GM10847 (cell line): Measurements from ENCODE around the gene GNB3.
A peak's percentile ranks its signal among the peaks of the same experiment; 100 is the strongest.

Source experiments
- POLR2A ChIP-seq: IDR thresholded peaks from 2 replicates; pipeline ENCODE4 v1.6.1; 2011; ENCODE audit not compliant: insufficient read length; ENCODE audit errors: extremely low read depth

GNB3 gene

DNA sequence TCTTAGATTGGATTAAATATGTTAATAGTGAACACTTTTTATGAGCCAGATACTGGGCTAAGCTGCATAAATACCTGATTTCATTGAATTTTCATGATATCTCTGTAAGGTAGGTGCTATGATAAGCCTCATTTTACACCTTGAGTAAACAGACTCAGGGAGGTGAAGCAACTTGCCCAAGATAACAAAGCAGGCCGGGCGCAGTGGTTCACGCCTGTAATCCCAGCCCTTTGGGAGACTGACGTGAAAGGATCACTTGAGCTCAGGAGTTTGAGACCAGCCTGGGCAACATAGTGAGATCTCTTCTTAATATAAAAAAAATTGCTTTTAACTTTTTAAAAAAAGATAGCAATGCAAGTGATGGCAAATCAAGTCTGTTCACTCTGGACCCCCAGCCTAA, 1.4 kb downstream of the GNB3 start:
- no peak for TF ChIP-seq POLR2A

DNA sequence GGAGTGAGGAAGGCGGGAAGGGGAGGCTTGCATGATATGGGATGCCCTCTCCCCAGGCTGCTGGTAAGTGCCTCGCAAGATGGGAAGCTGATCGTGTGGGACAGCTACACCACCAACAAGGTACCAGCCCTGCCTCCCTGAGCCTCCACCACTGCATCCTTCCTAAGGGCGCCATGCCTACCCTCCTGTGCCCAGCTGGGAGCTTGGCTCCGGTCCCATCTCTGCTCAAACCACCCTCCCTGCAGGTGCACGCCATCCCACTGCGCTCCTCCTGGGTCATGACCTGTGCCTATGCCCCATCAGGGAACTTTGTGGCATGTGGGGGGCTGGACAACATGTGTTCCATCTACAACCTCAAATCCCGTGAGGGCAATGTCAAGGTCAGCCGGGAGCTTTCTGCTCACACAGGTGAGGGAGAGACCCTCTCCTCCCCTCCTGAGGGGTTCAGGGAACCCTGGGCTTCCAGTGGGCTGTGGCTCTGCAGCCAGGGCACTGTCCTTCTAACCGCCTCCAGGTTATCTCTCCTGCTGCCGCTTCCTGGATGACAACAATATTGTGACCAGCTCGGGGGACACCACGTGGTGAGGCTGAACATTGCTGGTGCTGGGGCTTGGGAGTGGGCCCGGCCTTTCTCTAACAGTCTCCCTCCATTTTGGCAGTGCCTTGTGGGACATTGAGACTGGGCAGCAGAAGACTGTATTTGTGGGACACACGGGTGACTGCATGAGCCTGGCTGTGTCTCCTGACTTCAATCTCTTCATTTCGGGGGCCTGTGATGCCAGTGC, 2.6 kb downstream of the GNB3 start:
- no peak for TF ChIP-seq POLR2A

DNA sequence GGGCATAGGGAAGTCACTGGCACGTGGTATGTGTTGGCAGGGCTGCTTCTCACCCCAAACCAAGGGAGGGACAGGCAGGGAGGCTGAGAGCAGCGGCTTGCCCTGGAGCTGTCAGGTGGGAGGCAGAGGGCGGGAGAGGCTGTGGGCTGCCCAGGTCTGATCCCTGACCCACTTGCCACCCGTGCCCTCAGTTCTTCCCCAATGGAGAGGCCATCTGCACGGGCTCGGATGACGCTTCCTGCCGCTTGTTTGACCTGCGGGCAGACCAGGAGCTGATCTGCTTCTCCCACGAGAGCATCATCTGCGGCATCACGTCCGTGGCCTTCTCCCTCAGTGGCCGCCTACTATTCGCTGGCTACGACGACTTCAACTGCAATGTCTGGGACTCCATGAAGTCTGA, 4.7 kb downstream of the GNB3 start:
- TF ChIP-seq POLR2A: no peak

DNA sequence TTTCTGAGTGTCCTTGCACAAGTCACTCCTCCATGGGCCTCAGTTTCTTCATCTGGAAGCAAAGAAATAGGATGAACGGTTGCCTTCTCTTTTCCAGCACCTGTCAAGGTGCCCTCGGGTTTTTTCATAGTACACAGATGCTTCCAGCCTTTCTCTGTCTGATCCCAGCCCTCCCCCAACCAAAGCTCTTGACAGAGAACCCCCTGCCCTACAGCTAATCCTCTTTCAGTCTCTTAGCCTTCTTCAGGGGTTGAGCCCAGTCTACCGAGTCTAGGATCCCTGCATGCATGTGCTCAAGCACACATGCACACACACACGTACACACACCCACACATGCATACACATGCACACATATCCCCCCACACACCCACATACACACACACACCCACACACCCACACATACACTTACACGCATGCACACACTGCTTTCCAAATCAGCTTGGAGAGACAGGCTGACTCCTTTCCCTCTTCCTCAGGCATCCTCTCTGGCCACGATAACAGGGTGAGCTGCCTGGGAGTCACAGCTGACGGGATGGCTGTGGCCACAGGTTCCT, 5.7 kb downstream of the GNB3 start:
- TF ChIP-seq POLR2A: no peak

DNA sequence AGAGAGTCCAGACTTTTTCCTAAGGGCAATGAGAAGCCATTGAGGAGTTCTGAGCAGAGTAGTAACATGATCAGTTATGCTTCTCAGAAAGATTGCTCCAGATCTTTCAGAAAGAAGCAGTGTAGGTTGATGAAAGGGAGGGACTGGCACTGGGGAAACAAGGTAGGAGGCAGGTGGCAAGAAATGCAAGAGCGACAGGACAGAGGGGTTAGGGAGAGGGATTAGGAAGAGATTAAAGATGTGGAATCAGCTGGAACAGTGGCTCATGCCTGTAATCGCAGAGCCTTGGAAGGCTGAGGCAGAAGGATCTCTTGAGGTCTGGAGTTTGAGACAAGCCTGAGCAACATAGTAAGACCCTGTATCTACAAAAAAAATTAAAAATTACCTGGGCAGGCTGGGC, 7.0 kb downstream of the GNB3 start:
- no peak for TF ChIP-seq POLR2A

DNA sequence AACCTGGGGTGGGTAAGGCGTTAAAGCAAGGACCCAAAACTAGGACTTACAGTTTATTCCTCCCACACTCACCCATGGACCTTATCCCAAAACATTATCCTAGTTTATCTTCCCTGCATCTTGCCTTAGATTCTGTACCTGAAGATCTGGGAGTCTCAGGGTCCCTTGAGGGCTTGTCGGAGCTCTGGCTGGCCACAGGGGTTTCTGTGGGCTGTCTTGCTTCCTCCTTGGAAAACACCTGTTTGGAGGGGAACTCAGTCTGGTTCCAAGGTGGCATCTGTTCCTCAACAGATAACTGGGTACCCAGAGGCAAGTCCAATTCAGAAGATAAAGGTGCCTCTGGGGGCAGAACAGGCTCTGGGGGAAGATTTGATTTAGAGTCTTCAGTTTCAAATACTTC, 8.7 kb downstream of the GNB3 start:
- TF ChIP-seq POLR2A: no peak

DNA sequence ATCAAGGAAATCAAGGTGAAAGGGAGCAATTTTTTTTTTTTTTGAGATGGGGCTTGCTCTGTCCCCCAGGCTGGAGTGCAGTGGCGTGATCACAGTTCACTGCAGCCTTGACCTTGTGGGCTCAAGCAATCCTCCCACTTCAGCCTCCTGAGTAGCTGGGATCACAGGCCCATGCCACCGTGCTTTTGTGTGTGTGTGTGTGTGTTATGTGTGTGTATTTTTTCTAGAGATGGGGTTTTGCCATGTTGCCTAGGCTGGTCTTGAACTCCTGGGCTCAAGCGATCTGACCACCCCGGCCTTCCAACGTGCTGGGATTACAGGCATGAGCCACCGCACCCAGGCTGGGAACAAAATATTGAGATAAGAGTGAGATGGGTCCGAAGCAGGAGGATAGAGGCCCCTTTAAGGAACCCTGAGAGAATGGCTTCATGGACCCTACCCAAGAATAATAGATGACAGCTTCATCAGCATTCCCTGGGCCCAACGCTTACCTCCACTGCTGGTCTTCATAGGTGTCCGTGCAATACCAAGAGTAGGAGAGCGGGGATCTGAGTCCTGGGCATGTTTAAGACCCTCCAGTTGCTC, 9.3 kb downstream of the GNB3 start:
- no peak for TF ChIP-seq POLR2A

DNA sequence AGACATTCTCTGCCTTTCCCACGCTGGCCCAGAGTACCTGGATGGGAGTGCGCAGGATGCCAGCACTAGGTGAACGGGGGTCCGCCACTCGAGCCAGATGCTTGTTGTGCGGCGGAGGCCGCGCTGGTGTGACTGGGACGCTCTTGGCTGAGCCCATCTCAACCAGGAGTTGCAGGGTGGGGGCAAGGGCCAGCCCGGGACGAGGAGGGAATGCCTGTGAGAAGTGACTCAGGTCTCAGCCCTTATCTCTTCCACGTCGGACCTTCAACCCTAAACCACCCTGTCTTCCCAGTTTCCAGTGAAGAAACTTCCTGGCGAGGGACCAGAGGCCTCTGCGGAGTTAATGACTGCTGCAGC, 10.0 kb downstream of the GNB3 start:
- TF ChIP-seq POLR2A: no peak

DNA sequence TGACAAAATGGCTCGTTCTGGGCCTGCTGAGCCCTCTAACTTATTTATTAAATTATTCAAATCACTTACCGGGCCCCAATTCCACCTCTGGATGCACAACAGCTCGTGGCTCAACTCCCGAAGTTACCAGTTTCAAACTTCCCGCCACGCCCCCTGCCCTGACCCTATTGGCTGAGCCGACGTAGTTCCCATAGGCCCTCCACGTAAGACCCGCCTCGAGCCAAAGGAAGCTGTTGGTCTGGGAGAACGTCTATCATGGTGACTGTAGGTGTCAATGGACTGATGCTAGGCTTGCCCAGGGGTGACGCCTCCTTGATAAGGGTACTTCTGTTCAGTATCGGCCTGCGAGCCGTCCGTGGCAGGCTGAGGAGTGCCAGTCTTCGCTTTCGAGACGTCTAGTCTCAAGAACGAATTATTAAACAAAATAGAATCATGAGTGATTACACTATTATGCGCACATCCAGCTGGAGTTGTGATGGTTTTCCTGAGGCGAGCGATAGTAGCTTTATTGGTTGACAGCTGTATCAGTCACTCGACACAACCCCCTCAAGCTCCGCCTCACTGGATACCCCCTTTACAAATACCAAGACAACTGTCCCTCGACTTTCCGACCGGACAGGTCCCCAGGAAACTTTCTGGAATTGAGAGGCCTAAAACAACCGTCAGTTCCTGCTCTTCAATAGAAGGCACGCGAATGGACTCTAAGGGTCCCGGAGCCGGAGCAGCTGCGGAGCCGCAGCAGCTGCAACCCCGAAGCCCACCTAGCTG, 10.6 kb downstream of the GNB3 start, which contains the start of gene CDCA3:
Gene CDCA3 (minus strand): TSS at position 134 of the 768 bp plus-strand sequence. CDS start 334 bp downstream, outside the sequence.
- peak; percentile 62 for TF ChIP-seq POLR2A

DNA sequence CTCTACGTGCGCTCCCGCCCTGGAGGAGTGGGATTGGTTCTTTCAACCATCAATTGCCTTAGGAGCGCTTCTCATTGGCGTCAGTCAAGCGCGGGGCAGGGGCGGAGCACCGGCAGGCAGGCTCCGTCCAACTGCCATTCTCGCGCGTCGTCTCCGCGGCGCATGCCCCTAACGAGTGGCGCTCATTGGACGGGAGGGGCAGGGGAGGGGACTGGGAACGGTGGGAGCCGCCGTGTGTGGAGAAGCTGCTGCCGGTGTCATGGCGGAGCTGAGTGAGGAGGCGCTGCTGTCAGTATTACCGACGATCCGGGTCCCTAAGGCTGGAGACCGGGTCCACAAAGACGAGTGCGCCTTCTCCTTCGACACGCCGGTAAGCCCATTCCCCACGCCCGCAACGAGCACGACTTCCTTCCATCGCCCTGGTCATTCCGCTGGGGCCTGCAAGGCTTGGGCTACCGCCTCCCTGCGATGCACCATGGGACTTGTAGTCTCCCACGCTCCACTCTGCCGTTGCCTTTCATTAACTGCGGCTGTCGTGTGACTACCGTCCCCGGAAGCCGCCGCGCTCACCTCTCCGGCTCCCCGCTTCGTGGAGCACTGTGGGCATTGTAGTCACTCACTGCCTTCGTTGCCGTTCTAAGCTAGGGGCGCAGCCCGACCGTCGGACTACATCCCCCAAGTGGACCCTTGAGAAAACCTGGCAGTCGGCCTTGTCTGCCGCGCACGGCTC, 11.4 kb downstream of the GNB3 start, which contains the start of gene USP5:
Gene USP5 (plus strand): TSS at position 230 of the 730 bp plus-strand sequence. CDS start 30 bp downstream, at position 260.
- TF ChIP-seq POLR2A: peak; percentile 74

DNA sequence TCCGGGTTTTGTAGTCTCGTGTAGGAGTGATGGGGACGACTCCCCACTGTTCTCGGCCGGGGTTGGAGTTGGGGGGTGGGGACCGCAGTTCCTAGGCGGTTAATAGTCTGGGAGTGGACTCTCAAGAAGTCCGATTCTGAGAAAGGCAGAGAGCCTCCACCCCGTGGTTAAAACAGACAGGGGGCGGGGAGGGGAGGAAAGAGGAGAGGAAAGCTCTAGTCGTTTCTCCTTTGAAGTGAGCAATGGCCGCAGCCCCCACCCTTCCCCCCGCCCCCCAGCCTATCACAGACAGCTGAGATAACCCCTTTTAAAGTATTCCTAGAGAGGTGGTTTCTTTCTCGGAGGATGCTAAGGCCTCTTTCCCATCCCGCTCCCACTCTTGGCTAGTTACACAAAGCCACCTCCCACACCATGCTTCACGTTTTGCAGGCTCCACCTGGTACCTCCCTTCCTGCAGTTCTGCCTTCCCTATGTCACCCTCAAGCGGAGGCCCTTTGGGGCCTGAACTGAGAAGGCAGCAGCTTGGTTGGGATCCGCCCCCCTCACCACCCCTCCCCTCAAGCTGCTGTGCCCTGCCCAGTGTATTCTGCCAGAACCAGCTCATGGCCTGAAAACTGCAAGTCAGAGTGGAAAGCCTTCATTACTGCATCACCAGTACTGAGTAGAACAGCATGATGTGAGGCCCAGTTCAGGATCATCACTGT, 12.1 kb downstream of the GNB3 start:
- TF ChIP-seq POLR2A: no peak

DNA sequence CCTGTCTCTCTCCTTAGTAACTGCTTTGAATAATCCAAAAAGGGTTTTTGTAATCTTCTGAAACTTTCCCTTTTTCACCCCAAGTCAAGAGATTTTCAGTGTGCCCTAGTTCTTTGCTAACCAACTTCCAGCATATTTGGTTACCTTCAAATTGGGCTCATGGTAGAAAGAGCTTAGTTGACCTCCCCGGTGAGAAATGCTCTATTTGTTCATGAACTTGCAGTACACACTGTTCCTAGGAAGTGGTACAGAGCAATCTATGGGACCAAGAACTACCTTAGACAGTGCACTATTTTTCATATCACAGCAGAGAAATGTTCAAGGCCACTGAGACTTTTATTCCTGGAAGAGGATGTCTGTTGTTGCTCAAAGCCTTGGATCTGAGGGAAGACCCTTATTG, 12.9 kb downstream of the GNB3 start:
- no peak for TF ChIP-seq POLR2A

DNA sequence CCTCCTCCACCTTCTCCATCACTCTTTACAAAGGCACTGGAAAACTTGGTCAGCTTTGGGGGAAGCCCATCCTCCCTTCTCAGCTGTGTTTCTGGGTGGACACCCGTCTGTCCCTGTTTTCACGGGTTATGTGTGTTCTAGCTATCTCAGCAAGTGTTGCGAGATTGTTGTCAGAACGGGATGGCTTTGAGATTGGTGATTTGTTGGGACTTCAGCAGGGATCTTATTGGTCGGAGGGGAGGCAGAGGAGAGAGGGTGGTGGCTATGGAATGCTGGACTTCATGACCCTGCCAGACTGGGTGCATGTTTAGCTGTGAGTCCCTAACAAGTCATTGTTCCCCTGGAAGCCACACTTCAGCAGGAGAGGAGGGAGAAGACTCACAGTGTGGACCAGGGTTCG, 13.3 kb downstream of the GNB3 start:
- no peak for TF ChIP-seq POLR2A

DNA sequence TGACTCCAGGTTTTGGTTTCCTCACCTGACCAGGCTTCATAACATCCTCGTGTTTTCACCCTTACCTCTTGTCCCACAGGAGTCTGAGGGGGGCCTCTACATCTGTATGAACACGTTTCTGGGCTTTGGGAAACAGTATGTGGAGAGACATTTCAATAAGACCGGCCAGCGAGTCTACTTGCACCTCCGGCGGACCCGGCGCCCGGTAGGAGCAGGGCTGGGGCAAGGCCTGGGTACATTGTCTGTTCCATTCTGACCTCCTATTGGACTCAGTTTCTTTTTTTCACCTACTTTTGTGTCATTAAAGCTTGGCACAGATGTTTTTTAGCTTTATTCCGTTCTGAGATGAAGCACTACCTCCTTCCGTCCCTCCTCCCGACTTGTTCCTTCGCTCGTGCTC, 14.6 kb downstream of the GNB3 start:
- no peak for TF ChIP-seq POLR2A
